ENCODE data around the gene IFRD2.

The IFRD2 gene

DNA sequence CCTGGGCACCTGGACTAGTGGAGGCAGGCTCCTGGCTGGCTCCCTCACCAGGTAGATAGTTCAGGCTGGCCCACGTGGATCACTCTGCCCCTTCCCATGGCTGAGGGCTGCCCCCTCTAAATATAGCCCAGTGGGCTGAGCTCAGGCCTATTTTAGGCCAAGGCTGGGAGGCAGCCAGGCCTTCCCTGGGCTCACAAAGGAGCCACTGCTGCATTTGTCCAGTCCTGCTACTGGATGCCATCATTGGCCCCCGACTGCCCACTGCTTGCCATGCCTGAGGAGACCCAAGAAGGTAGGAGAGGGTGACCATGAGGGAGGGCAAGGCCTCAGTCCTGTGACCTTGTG, 13.4 kb downstream of the IFRD2 start, which contains the start of gene LSMEM2:
Gene LSMEM2, plus strand, starts transcription at position 208 of the 345 bp plus-strand sequence. Its CDS starts 27 bp downstream, at position 235.
- TF ChIP-seq, protein P1, sequence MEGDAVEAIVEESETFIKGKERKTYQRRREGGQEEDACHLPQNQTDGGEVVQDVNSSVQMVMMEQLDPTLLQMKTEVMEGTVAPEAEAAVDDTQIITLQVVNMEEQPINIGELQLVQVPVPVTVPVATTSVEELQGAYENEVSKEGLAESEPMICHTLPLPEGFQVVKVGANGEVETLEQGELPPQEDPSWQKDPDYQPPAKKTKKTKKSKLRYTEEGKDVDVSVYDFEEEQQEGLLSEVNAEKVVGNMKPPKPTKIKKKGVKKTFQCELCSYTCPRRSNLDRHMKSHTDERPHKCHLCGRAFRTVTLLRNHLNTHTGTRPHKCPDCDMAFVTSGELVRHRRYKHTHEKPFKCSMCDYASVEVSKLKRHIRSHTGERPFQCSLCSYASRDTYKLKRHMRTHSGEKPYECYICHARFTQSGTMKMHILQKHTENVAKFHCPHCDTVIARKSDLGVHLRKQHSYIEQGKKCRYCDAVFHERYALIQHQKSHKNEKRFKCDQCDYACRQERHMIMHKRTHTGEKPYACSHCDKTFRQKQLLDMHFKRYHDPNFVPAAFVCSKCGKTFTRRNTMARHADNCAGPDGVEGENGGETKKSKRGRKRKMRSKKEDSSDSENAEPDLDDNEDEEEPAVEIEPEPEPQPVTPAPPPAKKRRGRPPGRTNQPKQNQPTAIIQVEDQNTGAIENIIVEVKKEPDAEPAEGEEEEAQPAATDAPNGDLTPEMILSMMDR (IDR thresholded peaks at IDR 0.05; ENCODE audit: low read depth, low read length) = no peak
- TF ChIP-seq MYC (IDR thresholded peaks at IDR 0.05; ENCODE audit: low read depth, low read length) = no peak
- TF ChIP-seq POLR2A (IDR thresholded peaks at IDR 0.05; ENCODE audit: extremely low read depth, insufficient read length) = no peak
- TF ChIP-seq, protein P2, sequence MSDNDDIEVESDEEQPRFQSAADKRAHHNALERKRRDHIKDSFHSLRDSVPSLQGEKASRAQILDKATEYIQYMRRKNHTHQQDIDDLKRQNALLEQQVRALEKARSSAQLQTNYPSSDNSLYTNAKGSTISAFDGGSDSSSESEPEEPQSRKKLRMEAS (IDR thresholded peaks at IDR 0.05; ENCODE audit: low read depth, low read length) = no peak
- no peak for DNase-seq (ENCODE audit: low read depth)
- H3K4me3 ChIP-seq (ENCODE audit: low read depth, low read length) = no peak within 1 kb of the TSS

DNA sequence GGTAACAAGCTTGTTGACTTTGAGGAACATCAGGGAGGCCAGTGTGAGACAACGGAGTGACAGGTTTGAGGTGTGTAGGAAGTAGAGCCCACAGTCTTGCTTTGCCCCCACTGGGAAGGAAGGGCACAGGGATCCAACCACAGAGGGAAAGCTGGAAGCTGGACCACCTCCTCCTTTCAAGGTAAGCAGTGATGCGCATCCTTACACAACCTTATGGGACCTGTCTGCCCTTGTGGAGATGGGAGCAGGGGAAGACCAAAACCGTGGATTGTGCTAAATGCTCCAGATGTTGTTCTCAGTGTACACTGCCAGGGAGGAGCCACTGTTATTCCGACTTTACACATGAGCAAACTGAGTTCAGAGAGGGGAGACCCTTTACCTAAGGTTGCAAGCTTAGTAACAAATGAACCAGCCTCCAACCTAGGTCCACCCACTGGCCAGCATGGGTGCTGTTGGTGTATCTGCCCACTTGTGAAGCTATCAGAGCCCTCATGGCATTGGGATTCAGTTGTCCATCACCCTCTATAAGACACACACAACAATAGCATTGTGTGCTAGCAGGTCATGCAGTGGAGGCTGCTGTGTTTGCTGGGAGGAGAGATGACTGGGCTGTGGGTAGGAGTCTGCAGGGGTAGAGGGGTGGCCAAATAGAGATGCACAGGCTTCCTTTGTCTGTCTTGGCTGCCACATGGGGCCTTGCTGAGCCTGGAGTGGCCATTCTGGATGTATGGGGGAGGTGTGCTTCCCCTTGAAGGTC, 13.9 kb downstream of the IFRD2 start:
- H3K4me3 ChIP-seq (ENCODE audit: low read depth, low read length) = no peak overlapping the region
- no peak for DNase-seq (ENCODE audit: low read depth)
- TF ChIP-seq, protein P1 (IDR thresholded peaks at IDR 0.05; ENCODE audit: low read depth, low read length) = no peak
- TF ChIP-seq POLR2A (IDR thresholded peaks at IDR 0.05; ENCODE audit: extremely low read depth, insufficient read length) (no peak), MYC (IDR thresholded peaks at IDR 0.05; ENCODE audit: low read depth, low read length) (no peak)
- TF ChIP-seq, protein P2 (IDR thresholded peaks at IDR 0.05; ENCODE audit: low read depth, low read length) = no peak

DNA sequence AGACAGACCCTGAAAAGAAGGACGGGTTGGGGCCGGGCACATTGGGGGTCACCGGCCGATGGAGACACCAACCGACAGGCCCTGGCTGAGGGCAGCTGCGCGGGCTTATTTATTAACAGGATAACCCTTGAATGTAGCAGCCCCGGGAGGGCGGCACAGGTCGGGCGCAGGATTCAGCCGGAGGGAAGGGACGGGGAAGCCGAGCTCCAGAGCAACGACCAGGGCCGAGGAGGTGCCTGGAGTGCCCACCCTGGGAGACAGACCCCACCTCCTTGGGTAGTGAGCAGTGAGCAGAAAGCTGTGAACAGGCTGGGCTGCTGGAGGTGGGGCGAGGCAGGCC, 15.5 kb downstream of the IFRD2 start:
- DNase-seq (ENCODE audit: low read depth) = no peak
- TF ChIP-seq, protein P1 (IDR thresholded peaks at IDR 0.05; ENCODE audit: low read depth, low read length) = no peak
- TF ChIP-seq, protein P2 (IDR thresholded peaks at IDR 0.05; ENCODE audit: low read depth, low read length) = no peak
- TF ChIP-seq MYC (IDR thresholded peaks at IDR 0.05; ENCODE audit: low read depth, low read length) (no peak), POLR2A (IDR thresholded peaks at IDR 0.05; ENCODE audit: extremely low read depth, insufficient read length) (no peak)
- H3K4me3 ChIP-seq (ENCODE audit: low read depth, low read length) = no peak overlapping the region

DNA sequence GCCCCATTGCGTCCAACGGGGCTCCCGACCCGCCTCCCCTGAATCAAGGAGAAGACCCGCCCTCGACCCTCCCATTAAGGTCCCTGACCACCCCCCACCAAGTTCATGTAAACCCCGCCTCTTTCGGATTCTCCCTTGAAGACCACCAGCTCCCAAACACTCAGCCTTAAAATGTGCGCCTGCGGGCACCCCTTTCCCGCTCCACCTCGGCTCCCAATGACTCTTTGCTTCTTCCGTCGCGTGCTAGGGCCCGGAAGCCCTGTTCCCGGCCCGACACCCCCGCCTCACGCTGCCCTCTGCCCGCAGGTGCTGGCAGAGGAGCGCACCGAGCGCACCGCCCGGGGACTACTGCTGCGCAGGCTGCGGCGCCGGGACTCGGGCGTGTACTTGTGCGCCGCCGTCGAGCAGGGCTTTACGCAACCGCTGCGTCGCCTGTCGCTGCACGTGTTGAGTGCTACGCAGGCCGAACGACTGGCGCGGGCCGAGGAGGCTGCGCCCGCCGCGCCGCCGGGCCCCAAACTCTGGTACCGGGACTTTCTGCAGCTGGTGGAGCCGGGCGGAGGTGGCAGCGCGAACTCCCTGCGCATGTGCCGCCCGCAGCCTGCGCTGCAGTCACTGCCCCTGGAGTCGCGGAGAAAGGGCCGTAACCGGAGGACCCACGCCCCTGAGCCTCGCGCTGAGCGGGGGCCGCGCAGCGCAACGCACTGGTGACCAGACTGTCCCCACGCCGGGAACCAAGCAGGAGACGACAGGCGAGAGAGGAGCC, 16.1 kb downstream of the IFRD2 start:
- no peak overlapping the region for H3K4me3 ChIP-seq (ENCODE audit: low read depth, low read length)
- no peak for DNase-seq (ENCODE audit: low read depth)
- TF ChIP-seq MYC (IDR thresholded peaks at IDR 0.05; ENCODE audit: low read depth, low read length) = no peak
- TF ChIP-seq, protein P2 (IDR thresholded peaks at IDR 0.05; ENCODE audit: low read depth, low read length) = no peak
- TF ChIP-seq, protein P1 (IDR thresholded peaks at IDR 0.05; ENCODE audit: low read depth, low read length) = no peak
- no peak for TF ChIP-seq POLR2A (IDR thresholded peaks at IDR 0.05; ENCODE audit: extremely low read depth, insufficient read length)

DNA sequence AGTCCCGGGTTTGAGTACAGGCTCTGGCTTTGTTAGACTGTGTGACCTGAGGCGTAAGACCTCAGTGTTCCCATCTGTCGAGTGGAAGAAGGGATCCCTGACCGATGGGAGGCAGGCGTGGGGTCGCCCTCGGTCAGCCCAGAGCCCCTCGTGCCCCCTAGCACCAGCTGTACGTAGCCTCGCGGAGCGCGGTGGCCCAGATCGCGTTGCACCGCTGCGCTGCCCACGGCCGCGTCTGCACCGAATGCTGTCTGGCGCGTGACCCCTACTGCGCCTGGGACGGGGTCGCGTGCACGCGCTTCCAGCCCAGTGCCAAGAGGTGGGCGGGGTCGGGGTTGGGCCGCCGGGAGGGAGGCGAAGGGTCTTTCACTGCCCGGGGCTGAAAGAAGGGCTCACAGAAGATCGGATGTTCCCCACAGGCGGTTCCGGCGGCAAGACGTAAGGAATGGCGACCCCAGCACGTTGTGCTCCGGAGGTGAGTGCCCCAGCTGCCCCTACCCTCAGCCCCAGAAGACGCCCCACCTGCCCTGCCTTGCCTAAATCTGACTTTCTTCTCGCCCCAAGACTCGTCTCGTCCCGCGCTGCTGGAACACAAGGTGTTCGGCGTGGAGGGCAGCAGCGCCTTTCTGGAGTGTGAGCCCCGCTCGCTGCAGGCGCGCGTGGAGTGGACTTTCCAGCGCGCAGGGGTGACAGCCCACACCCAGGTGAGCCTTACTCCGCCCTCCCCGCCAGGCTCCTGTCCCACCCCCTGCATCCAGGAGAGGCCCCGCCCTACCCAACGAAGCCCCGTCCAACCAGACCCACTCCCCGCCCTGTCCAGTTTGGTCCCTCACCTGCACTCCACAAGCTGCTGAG, 16.9 kb downstream of the IFRD2 start:
- TF ChIP-seq POLR2A (IDR thresholded peaks at IDR 0.05; ENCODE audit: extremely low read depth, insufficient read length) = no peak
- TF ChIP-seq, protein P1 (IDR thresholded peaks at IDR 0.05; ENCODE audit: low read depth, low read length) = no peak
- no peak overlapping the region for H3K4me3 ChIP-seq (ENCODE audit: low read depth, low read length)
- DNase-seq (ENCODE audit: low read depth) = no peak
